HAP-1 (cell line): ENCODE data around the gene INO80.

ENCODE experiments used
- DNase-seq, 2 experiments: peaks; one replicate each; pipeline ENCODE4 v3.0.0-alpha.2; 2016 to 2020; ENCODE audit warnings: low spot score in 2 of 2
- H3K27me3 ChIP-seq: fragments of 250-450 bp; sonication (Bioruptor Pico); 2 replicates; pipeline ENCODE4 v1.5.1; 2020; ENCODE audit warnings: low read depth, mild to moderate bottlenecking, moderate library complexity
- H3K36me3 ChIP-seq: fragments of 250-450 bp; sonication (Bioruptor Pico); replicated peaks from 2 replicates; pipeline ENCODE4 v1.5.1; 2020; ENCODE audit warnings: mild to moderate bottlenecking
- H3K4me1 ChIP-seq: fragments of 250-450 bp; sonication (Bioruptor Pico); 2 replicates; pipeline ENCODE4 v1.5.1; 2020; ENCODE audit warnings: mild to moderate bottlenecking
- H3K4me3 ChIP-seq: fragments of 250-450 bp; sonication (Bioruptor Pico); 2 replicates; pipeline ENCODE4 v1.5.1; 2020; ENCODE audit warnings: mild to moderate bottlenecking, moderate library complexity
- H3K9me3 ChIP-seq: fragments of 250-450 bp; sonication (Bioruptor Pico); 2 replicates; pipeline ENCODE4 v1.5.1; 2020; ENCODE audit warnings: mild to moderate bottlenecking, moderate library complexity
- in situ Hi-C: fragments of 300-500 bp; cut with MboI; formaldehyde crosslinking; loops from 3 replicates; pipeline ENCODE4 v1.14.3; 2020; ENCODE audit warnings: low sequenced_read_pairs, inconsistent platforms, mixed read lengths

The INO80 gene

GRCh38 chr15:40992825-40993224 is 123.3 kb downstream of the INO80 start:
- no peaks in the 10 kb centered on the region for H3K27me3 ChIP-seq
- no peak overlapping the region for H3K4me3 ChIP-seq
- peak in 1 of 2 experiments; percentile 47 for DNase-seq
- peaks cover 36% of the 10 kb centered on the region for H3K36me3 ChIP-seq
- no peaks in the 10 kb centered on the region for H3K9me3 ChIP-seq
- in situ Hi-C loops, result no loop called here
- H3K4me1 ChIP-seq, result peaks cover 25% of the 10 kb centered on the region

DNA sequence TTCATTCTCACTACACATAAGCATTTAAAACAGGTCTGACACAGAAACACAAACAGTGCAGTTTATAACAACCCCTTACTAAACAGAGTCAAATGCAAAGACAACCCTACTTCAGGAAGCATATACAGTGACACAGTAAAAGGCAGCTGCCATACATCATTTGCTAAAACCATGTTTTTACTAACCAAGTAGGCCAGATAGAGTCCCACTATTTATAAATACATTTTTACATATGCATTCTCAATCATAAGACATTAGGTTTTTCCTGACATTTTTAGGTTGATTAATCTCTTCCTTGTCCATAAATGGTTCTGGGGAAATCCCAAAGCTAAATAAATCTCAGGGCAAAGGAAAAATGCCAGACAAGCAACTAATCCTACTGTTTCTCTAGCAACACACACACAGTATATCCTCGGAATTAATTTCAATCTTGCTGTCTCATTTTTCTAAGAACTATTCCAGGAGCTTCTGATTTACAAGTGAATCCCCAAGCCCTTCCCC is 123.8 kb downstream of the INO80 start:
- peaks cover 38% of the 10 kb centered on the region for H3K36me3 ChIP-seq
- no peak overlapping the region for H3K4me3 ChIP-seq
- no peaks in the 10 kb centered on the region for H3K27me3 ChIP-seq
- peaks cover 25% of the 10 kb centered on the region for H3K4me1 ChIP-seq
- DNase-seq, result peak in 1 of 2 experiments; percentile 80
- no peaks in the 10 kb centered on the region for H3K9me3 ChIP-seq
- in situ Hi-C loops, result no loop called here

DNA sequence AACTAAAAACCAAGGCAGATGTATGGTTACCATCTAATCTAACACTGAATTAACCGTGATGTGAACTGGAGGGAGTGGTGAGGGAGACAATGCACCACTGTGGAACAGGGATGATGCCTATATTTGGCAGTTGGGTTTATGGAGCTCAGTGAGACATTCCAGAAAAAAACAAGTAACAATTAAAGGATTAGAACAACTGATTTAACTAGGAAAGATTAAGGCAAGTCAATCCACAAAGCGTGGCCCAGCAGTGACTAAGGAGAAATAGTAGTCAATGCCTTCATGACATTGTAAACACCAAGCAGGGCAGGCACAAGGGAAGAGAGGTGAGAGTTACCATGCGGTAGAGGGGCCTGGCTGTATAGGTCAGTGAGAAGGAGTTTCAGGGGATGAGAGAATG is 124.7 kb downstream of the INO80 start:
- H3K36me3 ChIP-seq, result peaks cover 46% of the 10 kb centered on the region
- peak; percentile 54 to 64 for DNase-seq
- in situ Hi-C loops, result no loop called here

DNA sequence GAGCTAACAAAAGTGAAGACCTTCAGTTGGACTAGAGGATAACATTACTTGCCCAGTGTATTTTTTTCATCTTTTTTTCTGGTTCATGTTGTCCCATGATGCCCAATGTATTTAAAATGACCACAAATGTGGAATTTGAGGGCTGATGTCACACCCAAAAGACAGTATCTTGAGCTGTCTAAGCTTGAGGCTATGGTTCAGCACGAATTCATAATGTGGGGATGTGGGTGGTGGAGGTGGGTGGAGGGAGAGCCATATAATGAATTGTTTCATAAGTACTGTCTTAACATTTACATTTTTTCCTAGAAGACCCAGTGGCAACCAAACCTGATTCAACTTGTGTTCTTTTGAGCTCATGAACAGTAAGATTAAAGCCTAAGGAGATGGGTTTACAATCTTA is 125.3 kb downstream of the INO80 start:
- no peak overlapping the region for H3K4me3 ChIP-seq
- H3K9me3 ChIP-seq, result no peaks in the 10 kb centered on the region
- peaks cover 25% of the 10 kb centered on the region for H3K4me1 ChIP-seq
- no peaks in the 10 kb centered on the region for H3K27me3 ChIP-seq
- H3K36me3 ChIP-seq, result peaks cover 49% of the 10 kb centered on the region
- DNase-seq, result no peak
- in situ Hi-C loops, result no loop called here

More for the DNA sequence above, 124.7 kb downstream of the INO80 start:
- Histone ChIP-seq H3K4me3 (no peak overlapping the region), H3K9me3 (no peaks in the 10 kb centered on the region), H3K27me3 (no peaks in the 10 kb centered on the region), H3K4me1 (peaks cover 25% of the 10 kb centered on the region)

- H3K27me3 ChIP-seq, result no peaks in the 10 kb centered on the region
- in situ Hi-C loops, result no loop called here
- no peak overlapping the region for H3K4me3 ChIP-seq
- peaks cover 55% of the 10 kb centered on the region for H3K36me3 ChIP-seq
- H3K4me1 ChIP-seq, result peaks cover 25% of the 10 kb centered on the region
- DNase-seq, result no peak
- H3K9me3 ChIP-seq, result no peaks in the 10 kb centered on the region
Measured at GRCh38 chr15:40990080-40990479, 126.0 kb downstream of the INO80 start.

DNA sequence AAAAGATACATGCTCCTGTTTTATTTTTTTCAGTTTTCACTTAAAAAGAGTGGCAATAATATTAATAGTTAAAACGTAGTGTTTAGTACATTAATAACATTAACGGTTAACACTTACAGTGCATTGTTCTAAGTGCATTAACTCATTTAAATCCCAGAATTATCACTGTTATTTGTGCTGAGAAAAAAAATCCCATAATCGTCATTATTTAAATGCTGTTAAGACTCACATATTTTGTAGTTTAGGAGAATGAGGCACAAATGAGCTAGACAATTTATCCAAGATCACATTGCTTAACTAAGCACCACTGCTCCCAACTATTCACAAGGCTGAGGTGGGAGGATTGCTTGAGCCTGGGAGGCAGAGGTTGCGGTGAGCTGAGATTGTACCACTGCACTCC is 127.9 kb downstream of the INO80 start:
- no peaks in the 10 kb centered on the region for H3K9me3 ChIP-seq
- no peaks in the 10 kb centered on the region for H3K27me3 ChIP-seq
- DNase-seq, result no peak
- H3K36me3 ChIP-seq, result peaks cover 63% of the 10 kb centered on the region
- no peak overlapping the region for H3K4me3 ChIP-seq
- in situ Hi-C loops, result no loop called here
- peaks cover 22% of the 10 kb centered on the region for H3K4me1 ChIP-seq

GRCh38 chr15:40986820-40987219 is 129.3 kb downstream of the INO80 start:
- in situ Hi-C loops, result no loop called here
- Histone ChIP-seq H3K36me3 (peaks cover 76% of the 10 kb centered on the region), H3K4me1 (peaks cover 9% of the 10 kb centered on the region), H3K27me3 (no peaks in the 10 kb centered on the region), H3K9me3 (no peaks in the 10 kb centered on the region), H3K4me3 (no peak overlapping the region)
- no peak for DNase-seq

DNA sequence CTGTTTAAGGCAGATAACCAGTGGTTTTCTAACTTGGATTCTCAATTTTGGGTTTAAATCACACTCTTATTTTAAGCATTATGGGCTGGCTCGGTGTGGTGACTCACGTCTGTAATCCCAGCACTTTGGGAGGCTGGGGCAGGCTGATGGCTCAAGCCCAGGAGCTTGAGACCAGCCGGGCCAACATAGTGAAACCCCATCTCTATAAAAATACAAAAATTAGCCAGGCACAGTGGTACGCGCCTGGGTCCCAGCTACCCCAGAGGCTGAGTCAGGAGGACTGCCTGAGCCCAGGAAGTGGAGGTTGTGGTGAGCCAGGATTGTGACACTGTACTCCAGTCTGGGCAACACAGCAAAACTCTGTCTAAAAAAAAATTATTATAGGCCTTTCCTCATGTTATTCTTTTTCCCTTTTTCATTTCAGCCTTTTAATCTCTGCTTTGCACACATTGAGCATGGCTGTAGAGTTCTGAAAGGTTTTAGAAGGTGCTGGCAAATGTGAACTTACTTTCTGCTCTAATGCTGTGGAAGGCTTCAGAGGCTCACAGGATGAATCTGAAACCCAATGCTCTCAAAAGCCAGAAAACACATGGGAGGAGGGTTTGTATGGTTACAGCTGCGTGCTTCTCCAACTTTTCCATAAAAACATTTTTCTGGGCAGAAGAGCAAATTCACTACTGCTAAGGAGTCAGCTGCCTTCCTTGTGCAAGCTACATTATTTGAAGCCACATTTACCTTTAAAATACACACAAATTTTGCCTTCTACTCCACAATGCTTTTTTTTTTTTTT is 130.3 kb downstream of the INO80 start:
- H3K9me3 ChIP-seq, result no peaks in the 10 kb centered on the region
- no peaks in the 10 kb centered on the region for H3K4me1 ChIP-seq
- no peak for DNase-seq
- H3K4me3 ChIP-seq, result no peak overlapping the region
- H3K27me3 ChIP-seq, result no peaks in the 10 kb centered on the region
- in situ Hi-C loops, result no loop called here
- peaks cover 80% of the 10 kb centered on the region for H3K36me3 ChIP-seq

DNA sequence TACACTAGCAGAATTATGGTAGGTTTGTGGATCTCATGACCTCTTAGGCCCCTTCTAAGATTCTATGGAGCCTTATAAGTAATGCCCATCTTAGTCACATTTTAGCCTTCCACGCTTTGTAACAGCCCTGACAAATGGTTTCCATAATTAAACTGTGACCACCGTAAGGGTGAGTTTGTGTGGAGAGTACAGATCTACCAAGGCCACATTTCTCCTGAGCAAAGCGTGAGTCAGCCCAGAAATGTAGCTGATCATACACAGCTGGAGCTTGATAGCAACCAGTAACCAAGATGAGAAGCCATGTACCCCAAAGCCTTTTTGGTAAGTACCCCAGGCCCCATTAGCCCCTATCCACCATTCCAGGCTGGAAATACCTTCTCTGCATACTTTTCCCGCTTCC is 131.1 kb downstream of the INO80 start:
- Histone ChIP-seq H3K4me1 (no peaks in the 10 kb centered on the region), H3K4me3 (no peak overlapping the region), H3K27me3 (no peaks in the 10 kb centered on the region), H3K9me3 (no peaks in the 10 kb centered on the region), H3K36me3 (peaks cover 83% of the 10 kb centered on the region)
- DNase-seq, result no peak
- in situ Hi-C loops, result no loop called here

DNA sequence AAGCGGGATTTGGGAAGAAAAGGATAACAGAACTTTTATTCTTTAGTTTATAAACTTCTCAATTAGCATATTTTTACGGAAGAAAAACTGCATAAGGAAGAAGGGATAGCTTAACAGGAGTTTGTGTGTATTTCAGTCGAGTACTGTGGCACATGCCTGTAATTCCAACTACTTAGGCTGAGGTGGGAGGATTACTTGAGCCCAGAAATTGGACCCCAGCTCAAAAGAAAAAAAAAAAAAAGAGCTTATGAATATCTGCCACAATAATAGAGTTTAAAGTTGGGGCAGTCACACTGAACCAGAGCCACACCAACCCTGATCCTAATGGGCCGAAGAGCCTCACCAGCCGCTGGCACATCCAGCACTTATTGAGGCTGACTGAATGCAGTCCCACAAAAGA is 131.7 kb downstream of the INO80 start:
- no peak for DNase-seq
- peaks cover 86% of the 10 kb centered on the region for H3K36me3 ChIP-seq

DNA sequence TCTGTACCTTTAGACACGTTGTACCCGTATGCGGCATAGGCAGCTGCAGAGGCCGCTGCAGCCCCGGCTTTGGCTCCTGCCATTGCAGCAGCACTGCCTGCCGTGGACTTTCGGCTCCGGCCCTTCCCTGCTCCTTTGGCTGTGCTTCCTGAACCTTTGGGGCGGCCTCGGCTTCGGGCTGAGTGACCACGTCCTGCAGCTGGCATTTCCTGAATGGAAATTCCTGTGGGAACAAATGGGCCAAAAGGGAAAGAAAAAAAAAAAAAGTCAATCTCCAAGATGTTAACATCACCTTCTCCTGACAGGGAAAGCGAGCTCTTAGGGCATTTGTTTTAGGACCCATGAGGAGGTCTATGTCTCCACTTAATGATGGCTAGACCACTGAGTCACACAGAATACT is 133.2 kb downstream of the INO80 start:
- peaks cover 98% of the 10 kb centered on the region for H3K36me3 ChIP-seq

More for the DNA sequence above, 131.7 kb downstream of the INO80 start:
- Histone ChIP-seq H3K4me3 (no peak overlapping the region), H3K4me1 (no peaks in the 10 kb centered on the region), H3K9me3 (no peaks in the 10 kb centered on the region), H3K27me3 (no peaks in the 10 kb centered on the region)
- in situ Hi-C loops, result no loop called here

GRCh38 chr15:40981186-40981585 is 134.9 kb downstream of the INO80 start:
- peaks cover 97% of the 10 kb centered on the region for H3K36me3 ChIP-seq
- H3K27me3 ChIP-seq, result no peaks in the 10 kb centered on the region
- H3K9me3 ChIP-seq, result no peaks in the 10 kb centered on the region
- no peak overlapping the region for H3K4me3 ChIP-seq
- no peak for DNase-seq
- no peaks in the 10 kb centered on the region for H3K4me1 ChIP-seq
- in situ Hi-C loops, result no loop called here

More for the DNA sequence above, 133.2 kb downstream of the INO80 start:
- in situ Hi-C loops, result no loop called here
- Histone ChIP-seq H3K4me1 (no peaks in the 10 kb centered on the region), H3K27me3 (no peaks in the 10 kb centered on the region), H3K4me3 (no peak overlapping the region), H3K9me3 (no peaks in the 10 kb centered on the region)
- no peak for DNase-seq

DNA sequence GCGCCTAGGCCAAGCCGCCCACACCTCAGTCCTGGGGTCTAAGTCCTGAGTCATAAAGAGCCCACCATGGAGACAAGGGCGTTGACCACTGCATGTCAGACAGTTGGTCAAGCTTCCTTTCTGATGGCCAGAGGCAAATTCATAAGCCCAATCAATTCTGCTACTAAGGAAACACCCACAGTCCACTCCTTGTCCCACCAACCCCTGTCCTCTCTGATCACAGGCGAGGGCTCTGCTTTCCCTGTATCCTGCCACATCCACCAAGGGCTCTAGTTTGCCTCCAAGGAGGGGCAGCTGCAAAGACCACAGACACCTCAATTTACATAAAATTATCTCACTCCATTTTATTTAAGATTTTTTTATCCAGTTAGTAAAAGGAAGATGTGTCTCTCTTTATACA is 137.5 kb downstream of the INO80 start:
- no peak overlapping the region for H3K4me3 ChIP-seq
- no peaks in the 10 kb centered on the region for H3K4me1 ChIP-seq
- DNase-seq, result no peak
- in situ Hi-C loops, result no loop called here
- H3K9me3 ChIP-seq, result no peaks in the 10 kb centered on the region
- H3K36me3 ChIP-seq, result peaks cover 70% of the 10 kb centered on the region
- no peaks in the 10 kb centered on the region for H3K27me3 ChIP-seq

DNA sequence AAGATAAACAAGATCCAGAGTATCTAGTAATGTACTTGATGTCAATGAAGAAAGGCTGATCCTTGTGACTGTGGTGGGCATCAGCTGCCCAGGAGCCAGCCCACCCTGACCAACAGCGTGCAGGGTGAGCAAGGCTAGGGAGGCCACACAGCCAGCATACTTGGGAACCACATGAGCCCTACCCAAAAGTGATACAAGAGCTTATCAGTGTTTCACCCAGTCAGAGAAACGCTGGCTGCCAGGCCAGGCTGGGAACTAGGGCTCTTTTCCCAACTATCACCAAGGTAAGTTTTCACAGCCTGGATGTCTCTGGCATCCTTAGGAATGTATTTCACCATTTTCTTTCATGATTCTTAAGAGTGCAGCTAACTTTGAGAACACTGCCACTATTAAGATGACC is 137.9 kb downstream of the INO80 start:
- H3K4me1 ChIP-seq, result no peaks in the 10 kb centered on the region
- H3K4me3 ChIP-seq, result no peak overlapping the region
- no peaks in the 10 kb centered on the region for H3K9me3 ChIP-seq
- H3K27me3 ChIP-seq, result no peaks in the 10 kb centered on the region
- in situ Hi-C loops, result no loop called here
- peaks cover 66% of the 10 kb centered on the region for H3K36me3 ChIP-seq
- no peak for DNase-seq
